CD4-positive, CD25-positive, alpha-beta regulatory T cell (primary cell): ENCODE results near the gene DIP2C. TPM values are rescaled to one million over a fixed set of nuclear protein-coding genes. Genes with fewer than 3 reads are reported as not detected.
"Not testable (repeated sequence)": the region's sequence is repeated elsewhere in the genome, so short reads cannot be mapped to it uniquely, and the experiment has no call there.

Source experiments
- ATAC-seq, 2 donors: fragments of 150-1000 bp; cut with Tn5 transposase; one replicate each; pipeline ENCODE4 v1.10.0; 2021; ENCODE audit warnings: low read depth in 2 of 2, moderate number of reproducible peaks in 2 of 2, moderate library complexity in 1 of 2
- DNase-seq, 3 donors: peaks; one replicate each; pipeline versions ENCODE4 v3.0.0 to v3.0.0-alpha.2; 2012 to 2022; ENCODE audit warnings: mixed read lengths in 1 of 3
- H3K27ac ChIP-seq: one replicate; pipeline ENCODE4 v1.7.0; 2013; ENCODE audit warnings: mild to moderate bottlenecking, low read length; ENCODE audit not compliant: insufficient read depth, poor library complexity, severe bottlenecking
- H3K27me3 ChIP-seq: one replicate; pipeline ENCODE4 v1.7.0; 2013; ENCODE audit warnings: low read length; ENCODE audit not compliant: control insufficient read depth, insufficient read depth
- H3K36me3 ChIP-seq: one replicate; pipeline ENCODE4 v1.7.0; 2013; ENCODE audit warnings: mild to moderate bottlenecking, low read length, moderate library complexity; ENCODE audit not compliant: control insufficient read depth, insufficient read depth
- H3K4me1 ChIP-seq: 2 replicates; pipeline ENCODE4 v1.7.0; 2013; ENCODE audit warnings: mild to moderate bottlenecking, low read length; ENCODE audit not compliant: insufficient read depth, control insufficient read depth, poor library complexity, severe bottlenecking
- H3K4me3 ChIP-seq: one replicate; pipeline ENCODE4 v1.7.0; 2013; ENCODE audit warnings: low read depth, mild to moderate bottlenecking, low read length, moderate library complexity
- H3K9me3 ChIP-seq, 2 experiments: 1 replicate in 1 of 2; 2 replicates in 1 of 2; pipeline ENCODE4 v1.7.0; 2013; ENCODE audit warnings: low read length in 2 of 2, mild to moderate bottlenecking in 1 of 2, moderate library complexity in 1 of 2; ENCODE audit not compliant: control insufficient read depth in 2 of 2
- H3K27ac Mint-ChIP-seq, 3 donors: one replicate each; pipeline ENCODE4 v1.8.0; 2020 to 2022; ENCODE audit warnings: mild to moderate bottlenecking in 3 of 3, mixed read lengths in 3 of 3, moderate library complexity in 2 of 3
- H3K27me3 Mint-ChIP-seq: one replicate; pipeline ENCODE4 v1.8.0; 2022; ENCODE audit warnings: mild to moderate bottlenecking, mixed read lengths
- H3K36me3 Mint-ChIP-seq: one replicate; pipeline ENCODE4 v1.8.0; 2020; ENCODE audit warnings: mixed read lengths
- H3K4me1 Mint-ChIP-seq, 4 donors: one replicate each; pipeline ENCODE4 v1.8.0; 2020 to 2022; ENCODE audit warnings: mixed read lengths in 4 of 4, mild to moderate bottlenecking in 1 of 4
- H3K4me3 Mint-ChIP-seq, 4 donors: one replicate each; pipeline ENCODE4 v1.8.0; 2020 to 2022; ENCODE audit warnings: mild to moderate bottlenecking in 4 of 4, mixed read lengths in 4 of 4, moderate library complexity in 3 of 4
- H3K9me3 Mint-ChIP-seq, 7 donors: one replicate each; pipeline ENCODE4 v1.8.0; 2020 to 2022; ENCODE audit warnings: mixed read lengths in 7 of 7, mild to moderate bottlenecking in 3 of 7, moderate library complexity in 2 of 7
- polyA plus RNA-seq, 4 donors: library from polyadenylated mRNA; unstranded; fragments of 300-500 nt; fragmentation: Illumina TruSeq; gene quantifications; one replicate each; pipeline ENCODE4 v1.2.3, GENCODE V29; 2021
- total RNA-seq: library from RNA; stranded (reverse); gene quantifications from one replicate; pipeline ENCODE4 v1.2.3, GENCODE V29; 2022

DIP2C gene
- total and polyA plus RNA-seq, 5 donors from 2014 or later, result 0.47 to 4.1 (median 0.54) TPM

DNA sequence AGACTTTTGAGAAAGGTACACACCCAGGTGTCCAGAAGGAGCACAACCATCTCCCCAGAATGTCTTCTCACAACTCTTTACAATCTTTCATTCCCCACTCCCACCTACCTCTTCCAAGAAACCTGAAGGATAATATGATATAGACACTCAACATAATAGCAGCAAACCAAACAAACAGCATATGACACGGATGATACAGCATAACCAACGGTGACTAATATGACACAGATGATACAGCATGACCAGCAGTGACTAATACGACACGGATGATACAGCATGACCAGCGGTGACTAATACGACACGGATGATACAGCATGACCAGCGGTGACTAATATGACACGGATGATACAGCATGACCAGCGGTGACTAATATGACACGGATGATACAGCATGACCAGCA lies 264.7 kb downstream of the DIP2C start:
- H3K27ac ChIP-seq, H3K4me3 ChIP-seq, H3K4me1 Mint-ChIP-seq, H3K36me3 ChIP-seq, H3K27ac Mint-ChIP-seq, H3K36me3 Mint-ChIP-seq, H3K27me3 ChIP-seq, H3K4me3 Mint-ChIP-seq, DNase-seq, H3K9me3 Mint-ChIP-seq, ATAC-seq, H3K9me3 ChIP-seq, H3K27me3 Mint-ChIP-seq, H3K4me1 ChIP-seq: not testable (repeated sequence)

GRCh38 chr10:423178-423577 lies 266.3 kb downstream of the DIP2C start:
- Histone ChIP-seq H3K9me3 (no peaks in the 10 kb centered on the region), H3K4me3 (no peak overlapping the region), H3K27ac (no peak overlapping the region), H3K4me1 (no peaks in the 10 kb centered on the region), H3K36me3 (no peaks in the 10 kb centered on the region), H3K27me3 (no peaks in the 10 kb centered on the region)
- Mint-ChIP-seq H3K27ac (no peak overlapping the region), H3K27me3 (no peaks in the 10 kb centered on the region), H3K36me3 (peaks cover 10% of the 10 kb centered on the region), H3K4me3 (no peak overlapping the region), H3K9me3 (peaks cover 0 to 1% (median 0%) of the 10 kb centered on the region in 7 donors), H3K4me1 (peaks cover 0 to 4% (median 1%) of the 10 kb centered on the region in 4 donors)
- DNase-seq (no peak), ATAC-seq (no peak)

GRCh38 chr10:422675-423074 lies 266.8 kb downstream of the DIP2C start:
- no peak overlapping the region for H3K27ac Mint-ChIP-seq
- no peak for DNase-seq
- H3K4me3 Mint-ChIP-seq, result no peak overlapping the region

GRCh38 chr10:422241-422640 lies 267.2 kb downstream of the DIP2C start:
- Mint-ChIP-seq H3K9me3 (peaks cover 0 to 1% (median 0%) of the 10 kb centered on the region in 7 donors), H3K27me3 (no peaks in the 10 kb centered on the region), H3K4me1 (peaks cover 0 to 4% (median 1%) of the 10 kb centered on the region in 4 donors), H3K27ac (no peak overlapping the region), H3K4me3 (no peak overlapping the region), H3K36me3 (peaks cover 11% of the 10 kb centered on the region)
- no peak overlapping the region for H3K4me3 ChIP-seq
- ATAC-seq, result no peak
- H3K9me3 ChIP-seq, result no peaks in the 10 kb centered on the region
- H3K36me3 ChIP-seq, result no peaks in the 10 kb centered on the region
- no peaks in the 10 kb centered on the region for H3K4me1 ChIP-seq
- DNase-seq, result no peak
- no peaks in the 10 kb centered on the region for H3K27me3 ChIP-seq
- H3K27ac ChIP-seq, result no peak overlapping the region

More at GRCh38 chr10:422675-423074, 266.8 kb downstream of the DIP2C start:
- H3K27me3 Mint-ChIP-seq, result no peaks in the 10 kb centered on the region
- ATAC-seq, result no peak
- peaks cover 0 to 1% (median 0%) of the 10 kb centered on the region in 7 donors for H3K9me3 Mint-ChIP-seq
- Histone ChIP-seq H3K9me3 (no peaks in the 10 kb centered on the region), H3K36me3 (no peaks in the 10 kb centered on the region), H3K4me1 (no peaks in the 10 kb centered on the region), H3K27ac (no peak overlapping the region), H3K4me3 (no peak overlapping the region), H3K27me3 (no peaks in the 10 kb centered on the region)
- peaks cover 0 to 4% (median 1%) of the 10 kb centered on the region in 4 donors for H3K4me1 Mint-ChIP-seq
- peaks cover 11% of the 10 kb centered on the region for H3K36me3 Mint-ChIP-seq

- peaks cover 11% of the 10 kb centered on the region for H3K36me3 Mint-ChIP-seq
- Histone ChIP-seq H3K9me3 (no peaks in the 10 kb centered on the region), H3K4me1 (no peaks in the 10 kb centered on the region), H3K36me3 (no peaks in the 10 kb centered on the region), H3K27me3 (no peaks in the 10 kb centered on the region), H3K4me3 (no peak overlapping the region), H3K27ac (no peak overlapping the region)
- no peak for DNase-seq
- peaks cover 0 to 3% (median under 1%) of the 10 kb centered on the region in 4 donors for H3K4me1 Mint-ChIP-seq
- peaks cover 0 to 1% (median 0%) of the 10 kb centered on the region in 7 donors for H3K9me3 Mint-ChIP-seq
- H3K27me3 Mint-ChIP-seq, result no peaks in the 10 kb centered on the region
- no peak overlapping the region for H3K4me3 Mint-ChIP-seq
- H3K27ac Mint-ChIP-seq, result no peak overlapping the region
- no peak for ATAC-seq
Measured at GRCh38 chr10:421170-421569, 268.3 kb downstream of the DIP2C start.

GRCh38 chr10:420154-421121 lies 269.0 kb downstream of the DIP2C start:
- H3K4me3 Mint-ChIP-seq, result no peak overlapping the region
- no peak for ATAC-seq
- H3K4me1 ChIP-seq, result no peaks in the 10 kb centered on the region

DNA sequence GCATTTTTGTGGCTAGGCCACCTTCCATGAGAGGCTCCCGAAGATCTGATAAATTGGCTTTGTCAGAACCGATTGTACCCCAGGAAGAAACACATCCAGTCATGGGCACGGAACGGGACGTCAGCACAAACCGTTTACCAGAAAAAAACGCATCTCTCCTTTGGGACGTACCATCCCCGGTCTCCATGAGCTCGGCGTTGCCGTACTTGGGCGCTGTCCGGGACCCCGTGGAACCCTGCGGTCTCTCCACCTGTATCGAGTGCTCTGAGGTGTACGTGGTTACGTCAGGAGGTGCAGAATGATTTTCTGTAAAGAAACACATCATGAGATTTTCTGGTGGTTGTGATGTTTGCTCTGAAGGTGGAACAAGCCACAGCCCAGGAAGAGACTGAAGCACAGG lies 270.6 kb downstream of the DIP2C start:
- Histone ChIP-seq H3K36me3 (no peaks in the 10 kb centered on the region), H3K27ac (no peak overlapping the region), H3K27me3 (no peaks in the 10 kb centered on the region), H3K4me3 (no peak overlapping the region), H3K9me3 (no peaks in the 10 kb centered on the region), H3K4me1 (no peaks in the 10 kb centered on the region)
- Mint-ChIP-seq H3K27me3 (no peaks in the 10 kb centered on the region), H3K27ac (no peak overlapping the region), H3K36me3 (peaks cover 16% of the 10 kb centered on the region), H3K9me3 (no peaks in the 10 kb centered on the region), H3K4me1 (no peaks in the 10 kb centered on the region), H3K4me3 (no peak overlapping the region)
- no peak for ATAC-seq
- no peak for DNase-seq

More at GRCh38 chr10:420154-421121, 269.0 kb downstream of the DIP2C start:
- no peaks in the 10 kb centered on the region for H3K36me3 ChIP-seq
- H3K9me3 ChIP-seq, result no peaks in the 10 kb centered on the region
- Mint-ChIP-seq H3K4me1 (no peaks in the 10 kb centered on the region), H3K27me3 (no peaks in the 10 kb centered on the region), H3K9me3 (peaks cover 0 to 1% (median 0%) of the 10 kb centered on the region in 7 donors), H3K36me3 (peaks cover 12% of the 10 kb centered on the region), H3K27ac (no peak overlapping the region)
- no peaks in the 10 kb centered on the region for H3K27me3 ChIP-seq
- no peak for DNase-seq
- no peak overlapping the region for H3K4me3 ChIP-seq
- no peak overlapping the region for H3K27ac ChIP-seq

GRCh38 chr10:418226-418625 lies 271.2 kb downstream of the DIP2C start:
- H3K9me3 Mint-ChIP-seq, result no peaks in the 10 kb centered on the region
- no peak overlapping the region for H3K27ac Mint-ChIP-seq
- DNase-seq, result no peak
- no peaks in the 10 kb centered on the region for H3K4me1 Mint-ChIP-seq
- no peaks in the 10 kb centered on the region for H3K36me3 ChIP-seq
- H3K27me3 Mint-ChIP-seq, result no peaks in the 10 kb centered on the region
- H3K9me3 ChIP-seq, result no peaks in the 10 kb centered on the region
- no peak overlapping the region for H3K4me3 ChIP-seq
- H3K27me3 ChIP-seq, result no peaks in the 10 kb centered on the region
- ATAC-seq, result no peak
- no peak overlapping the region for H3K27ac ChIP-seq
- H3K36me3 Mint-ChIP-seq, result peaks cover 21% of the 10 kb centered on the region
- no peaks in the 10 kb centered on the region for H3K4me1 ChIP-seq
- no peak overlapping the region for H3K4me3 Mint-ChIP-seq
